Kidney (tissue), 14 donors: ENCODE measurements around the gene CHRNA3. TPM values are rescaled to one million over a fixed set of nuclear protein-coding genes. Genes with fewer than 3 reads are reported as not detected.

Experiments
- DNase-seq, 5 donors: peaks; one replicate each; pipeline ENCODE4 v3.0.0-alpha.2; 2013 to 2020
- FAIRE-seq: peaks from 2 replicates; lab custom pipeline; 2012; peaks lifted over from hg19 to GRCh38; lab: Jason Lieb, UNC
- H3K27ac ChIP-seq, 2 donors: one replicate each; pipeline ENCODE4 v1.7.0; 2013; ENCODE audit warnings: low read depth in 2 of 2, low read length in 2 of 2, inconsistent platforms in 1 of 2
- H3K27me3 ChIP-seq: one replicate; pipeline ENCODE4 v1.7.1; 2013; ENCODE audit warnings: low read length, inconsistent platforms; ENCODE audit not compliant: control insufficient read depth, insufficient read depth
- H3K36me3 ChIP-seq, 3 donors: one replicate each; pipeline versions ENCODE4 v1.7.0 to v1.7.1; 2013; ENCODE audit warnings: low read length in 3 of 3, control low read depth in 1 of 3, inconsistent platforms in 1 of 3; ENCODE audit not compliant: insufficient read depth in 3 of 3, control insufficient read depth in 2 of 3
- H3K4me1 ChIP-seq, 3 donors: one replicate each; pipeline versions ENCODE4 v1.7.0 to v1.7.1; 2013; ENCODE audit warnings: low read length in 3 of 3, inconsistent platforms in 1 of 3, low read depth in 1 of 3; ENCODE audit not compliant: control insufficient read depth in 2 of 3, insufficient read depth in 2 of 3
- H3K4me3 ChIP-seq, 3 donors: one replicate each; pipeline versions ENCODE4 v1.7.0 to v1.8.1; 2013; ENCODE audit warnings: low read length in 3 of 3, control low read depth in 1 of 3, inconsistent platforms in 1 of 3
- H3K9ac ChIP-seq, 3 donors: one replicate each; pipeline versions ENCODE4 v1.7.0 to v1.7.1; 2013; ENCODE audit warnings: low read length in 3 of 3, control low read depth in 1 of 3, inconsistent platforms in 1 of 3
- H3K9me3 ChIP-seq, 3 donors: one replicate each; pipeline versions ENCODE4 v1.7.0 to v1.7.1; 2013; ENCODE audit warnings: low read length in 3 of 3, control low read depth in 1 of 3, inconsistent platforms in 1 of 3; ENCODE audit not compliant: control insufficient read depth in 2 of 3, insufficient read depth in 1 of 3
- intact Hi-C: fragments of 100-400 bp; cut with DNase I; formaldehyde crosslinking; loops from one replicate; pipeline ENCODE4 v1.11.1; 2022
- polyA plus RNA-seq: library from polyadenylated mRNA; stranded (reverse); fragments of 350-450 nt; fragmentation: Illumina TruSeq; extraction: RNeasy Lipid Tissue Mini Kit (QIAGEN cat#74804); gene quantifications from one replicate; pipeline ENCODE4 v1.2.3, GENCODE V29; 2014; ENCODE audit warnings: low read depth, low replicate concordance; ENCODE audit not compliant: insufficient read depth
- total RNA-seq: library from RNA; stranded (reverse); fragmentation: NEBNext Ultra II Directional; extraction: Animal tissue kit (Norgen Biotek cat#: 25700); gene quantifications from one replicate; pipeline ENCODE4 v1.2.1, GENCODE V29; 2021
- TF ChIP-seq, protein P1 (sequence below): IDR thresholded peaks from 3 replicates; pipeline ENCODE4 v1.5.1; 2012; ENCODE audit warnings: mild to moderate bottlenecking, moderate library complexity, borderline replicate concordance; ENCODE audit not compliant: insufficient read depth; ENCODE audit errors: extremely low read depth
- donor health status: control.
- donor health status: control.
- donor health status: control.
- donor health status: control.
- donor health status: control.
- donor health status: DM: yes; HTN: yes; CAD: no.
- donor health status: Normal renal cell carcinoma (clear cell type).

CHRNA3 gene
- total and polyA plus RNA-seq, 2 donors from 2014 or later = not detected

- Histone ChIP-seq H3K27me3 (no peaks in the 10 kb centered on the region), H3K27ac (no peak within 1 kb of the TSS), H3K9me3 (no peaks in the 10 kb centered on the region), H3K4me1 (peaks cover 0 to 9% (median 7%) of the 10 kb centered on the region in 3 donors), H3K36me3 (no peaks in the 10 kb centered on the region), H3K9ac (peak within 1 kb of the TSS in 2 of 3 donors; percentile 54 to 62), H3K4me3 (peak within 1 kb of the TSS; percentile 60 to 85 (median 71))
- intact Hi-C loops = no loop called here
- TF ChIP-seq, protein P1, sequence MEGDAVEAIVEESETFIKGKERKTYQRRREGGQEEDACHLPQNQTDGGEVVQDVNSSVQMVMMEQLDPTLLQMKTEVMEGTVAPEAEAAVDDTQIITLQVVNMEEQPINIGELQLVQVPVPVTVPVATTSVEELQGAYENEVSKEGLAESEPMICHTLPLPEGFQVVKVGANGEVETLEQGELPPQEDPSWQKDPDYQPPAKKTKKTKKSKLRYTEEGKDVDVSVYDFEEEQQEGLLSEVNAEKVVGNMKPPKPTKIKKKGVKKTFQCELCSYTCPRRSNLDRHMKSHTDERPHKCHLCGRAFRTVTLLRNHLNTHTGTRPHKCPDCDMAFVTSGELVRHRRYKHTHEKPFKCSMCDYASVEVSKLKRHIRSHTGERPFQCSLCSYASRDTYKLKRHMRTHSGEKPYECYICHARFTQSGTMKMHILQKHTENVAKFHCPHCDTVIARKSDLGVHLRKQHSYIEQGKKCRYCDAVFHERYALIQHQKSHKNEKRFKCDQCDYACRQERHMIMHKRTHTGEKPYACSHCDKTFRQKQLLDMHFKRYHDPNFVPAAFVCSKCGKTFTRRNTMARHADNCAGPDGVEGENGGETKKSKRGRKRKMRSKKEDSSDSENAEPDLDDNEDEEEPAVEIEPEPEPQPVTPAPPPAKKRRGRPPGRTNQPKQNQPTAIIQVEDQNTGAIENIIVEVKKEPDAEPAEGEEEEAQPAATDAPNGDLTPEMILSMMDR = no peak
- no peak for FAIRE-seq
- DNase-seq = peak; percentile 90 to 95 (median 94)
Measured at GRCh38 chr15:78565097-78565950, 55.5 kb downstream of the CHRNA3 start, which contains the start of gene CHRNA5. CHRNA5 (plus strand) TSS chr15:78565520; CDS start chr15:78565720, 200 bp downstream.

- Histone ChIP-seq H3K27ac (no peak overlapping the region), H3K4me1 (peaks cover 0 to 9% (median 7%) of the 10 kb centered on the region in 3 donors), H3K4me3 (no peak overlapping the region), H3K9me3 (no peaks in the 10 kb centered on the region), H3K9ac (no peak overlapping the region), H3K36me3 (no peaks in the 10 kb centered on the region), H3K27me3 (no peaks in the 10 kb centered on the region)
- FAIRE-seq (no peak), DNase-seq (peak in 2 of 5 donors; percentile 49 to 72)
- TF ChIP-seq, protein P1 = no peak
- intact Hi-C loops = no loop called here
Measured at GRCh38 chr15:78564743-78565096, 56.1 kb downstream of the CHRNA3 start.

DNA sequence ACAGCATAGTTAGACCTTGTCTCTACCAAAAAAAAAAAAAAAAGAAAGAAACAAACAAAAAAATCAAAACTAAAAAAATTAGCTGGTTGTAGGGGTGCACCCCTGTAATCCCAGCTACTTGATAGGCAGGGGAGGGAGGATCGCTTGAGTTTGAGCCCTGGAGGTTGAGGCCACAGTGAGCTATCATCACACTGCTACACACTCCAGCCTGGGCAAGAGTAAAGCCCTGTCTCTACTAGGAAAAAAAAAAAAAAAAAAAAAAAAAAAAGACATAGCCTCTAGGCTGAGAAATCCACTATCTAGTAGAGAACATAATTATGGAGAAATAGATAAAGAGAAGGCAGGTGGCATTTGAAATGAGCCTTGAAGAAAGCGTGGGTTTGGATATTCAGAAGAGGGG is 57.7 kb downstream of the CHRNA3 start:
- H3K4me3 ChIP-seq = no peak overlapping the region
- DNase-seq (no peak), FAIRE-seq (no peak)
- H3K9ac ChIP-seq = no peak overlapping the region
- H3K4me1 ChIP-seq = peaks cover 0 to 9% (median 7%) of the 10 kb centered on the region in 3 donors
- H3K27ac ChIP-seq = no peak overlapping the region
- H3K27me3 ChIP-seq = no peaks in the 10 kb centered on the region
- no peaks in the 10 kb centered on the region for H3K9me3 ChIP-seq
- TF ChIP-seq, protein P1 = no peak
- intact Hi-C loops = no loop called here
- H3K36me3 ChIP-seq = no peaks in the 10 kb centered on the region
